ENCODE measurements around the gene C1orf210. TPM values are rescaled to one million over a fixed set of nuclear protein-coding genes. Genes with fewer than 3 reads are reported as not detected.

The C1orf210 gene
- total and polyA plus RNA-seq, 4 donors = 2.3 TPM; not detected in 3

GRCh38 chr1:43238085-43238484 lies 47.3 kb downstream of the C1orf210 start:
- intact Hi-C loops (cut with DNase I) = no loop called here
- Histone ChIP-seq H3K27me3 (ENCODE audit: control insufficient read depth in 1 of 2, insufficient read depth in 2 of 2, low read length in 1 of 2) (no peaks in the 10 kb centered on the region), H3K36me3 (ENCODE audit: control insufficient read depth in 1 of 2, insufficient read depth in 2 of 2, low read length in 1 of 2) (no peaks in the 10 kb centered on the region), H3K27ac (ENCODE audit: low read depth in 1 of 2, low read length in 2 of 2) (no peak overlapping the region), H3K9me3 (ENCODE audit: control insufficient read depth, low read length) (no peaks in the 10 kb centered on the region), H3K4me3 (ENCODE audit: low read length in 2 of 2) (no peak overlapping the region), H3K4me1 (ENCODE audit: control insufficient read depth in 1 of 2, insufficient read depth in 2 of 2, low read length in 2 of 2) (no peaks in the 10 kb centered on the region)
- ATAC-seq (ENCODE audit: low FRiP score) = peak; percentile 61
- DNase-seq = peak in 1 of 2 donors; percentile 59
- 19 to 21% methylated on average over 5 of the region's 5 CpGs for WGBS, 2 donors

GRCh38 chr1:43237121-43237520 lies 48.3 kb downstream of the C1orf210 start:
- ATAC-seq (ENCODE audit: low FRiP score) = no peak
- intact Hi-C loops (cut with DNase I) = no loop called here

GRCh38 chr1:43235451-43236121 lies 49.8 kb downstream of the C1orf210 start:
- H3K27ac ChIP-seq (ENCODE audit: low read depth in 1 of 2, low read length in 2 of 2) = no peak overlapping the region
- H3K27me3 ChIP-seq (ENCODE audit: control insufficient read depth in 1 of 2, insufficient read depth in 2 of 2, low read length in 1 of 2) = no peaks in the 10 kb centered on the region
- no peaks in the 10 kb centered on the region for H3K9me3 ChIP-seq (ENCODE audit: control insufficient read depth, low read length)
- WGBS, 2 donors = 63 to 65% methylated on average over 9 of the region's 9 CpGs
- ATAC-seq (ENCODE audit: low FRiP score) = no peak
- H3K36me3 ChIP-seq (ENCODE audit: control insufficient read depth in 1 of 2, insufficient read depth in 2 of 2, low read length in 1 of 2) = no peaks in the 10 kb centered on the region
- no peak overlapping the region for H3K4me3 ChIP-seq (ENCODE audit: low read length in 2 of 2)
- intact Hi-C loops (cut with DNase I) = no loop called here
- no peaks in the 10 kb centered on the region for H3K4me1 ChIP-seq (ENCODE audit: control insufficient read depth in 1 of 2, insufficient read depth in 2 of 2, low read length in 2 of 2)
- DNase-seq = no peak

More at GRCh38 chr1:43237121-43237520, 48.3 kb downstream of the C1orf210 start:
- no peaks in the 10 kb centered on the region for H3K27me3 ChIP-seq (ENCODE audit: control insufficient read depth in 1 of 2, insufficient read depth in 2 of 2, low read length in 1 of 2)
- H3K27ac ChIP-seq (ENCODE audit: low read depth in 1 of 2, low read length in 2 of 2) = no peak overlapping the region
- no peak overlapping the region for H3K4me3 ChIP-seq (ENCODE audit: low read length in 2 of 2)
- WGBS, 2 donors = 73 to 75% methylated on average over 1 of the region's 1 CpG
- no peaks in the 10 kb centered on the region for H3K4me1 ChIP-seq (ENCODE audit: control insufficient read depth in 1 of 2, insufficient read depth in 2 of 2, low read length in 2 of 2)
- H3K36me3 ChIP-seq (ENCODE audit: control insufficient read depth in 1 of 2, insufficient read depth in 2 of 2, low read length in 1 of 2) = no peaks in the 10 kb centered on the region
- H3K9me3 ChIP-seq (ENCODE audit: control insufficient read depth, low read length) = no peaks in the 10 kb centered on the region
- no peak for DNase-seq

GRCh38 chr1:43235040-43235439 lies 50.3 kb downstream of the C1orf210 start:
- Histone ChIP-seq H3K27me3 (ENCODE audit: control insufficient read depth in 1 of 2, insufficient read depth in 2 of 2, low read length in 1 of 2) (no peaks in the 10 kb centered on the region), H3K9me3 (ENCODE audit: control insufficient read depth, low read length) (no peaks in the 10 kb centered on the region), H3K36me3 (ENCODE audit: control insufficient read depth in 1 of 2, insufficient read depth in 2 of 2, low read length in 1 of 2) (no peaks in the 10 kb centered on the region), H3K4me1 (ENCODE audit: control insufficient read depth in 1 of 2, insufficient read depth in 2 of 2, low read length in 2 of 2) (no peaks in the 10 kb centered on the region), H3K4me3 (ENCODE audit: low read length in 2 of 2) (no peak overlapping the region), H3K27ac (ENCODE audit: low read depth in 1 of 2, low read length in 2 of 2) (no peak overlapping the region)
- intact Hi-C loops (cut with DNase I) = no loop called here
- 80 to 82% methylated on average over 8 of the region's 8 CpGs for WGBS, 2 donors
- DNase-seq (no peak), ATAC-seq (ENCODE audit: low FRiP score) (no peak)

DNA sequence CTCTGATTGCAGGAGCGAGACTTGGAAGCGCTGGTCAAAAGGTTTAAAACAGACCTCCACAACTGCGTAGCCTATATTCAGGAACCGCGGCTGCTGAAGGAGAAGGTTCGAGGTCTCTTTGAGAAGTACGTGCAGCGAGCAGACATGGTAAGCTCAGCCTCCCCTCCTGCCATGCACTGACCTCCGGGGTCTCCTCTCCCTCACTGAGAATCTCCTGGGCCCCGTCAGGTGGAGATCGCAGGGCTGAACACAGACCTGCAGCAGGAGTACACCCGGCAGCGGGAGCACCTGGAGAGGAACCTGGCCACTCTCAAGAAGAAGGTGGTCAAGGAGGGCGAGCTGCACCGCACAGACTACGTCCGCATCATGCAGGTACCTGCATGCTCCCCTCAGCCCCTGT lies 51.1 kb downstream of the C1orf210 start:
- WGBS, 2 donors = 96 to 97% methylated on average over 17 of the region's 17 CpGs
- intact Hi-C loops (cut with DNase I) = no loop called here
- Histone ChIP-seq H3K9me3 (ENCODE audit: control insufficient read depth, low read length) (no peaks in the 10 kb centered on the region), H3K27me3 (ENCODE audit: control insufficient read depth in 1 of 2, insufficient read depth in 2 of 2, low read length in 1 of 2) (no peaks in the 10 kb centered on the region), H3K4me3 (ENCODE audit: low read length in 2 of 2) (no peak overlapping the region), H3K27ac (ENCODE audit: low read depth in 1 of 2, low read length in 2 of 2) (no peak overlapping the region), H3K4me1 (ENCODE audit: control insufficient read depth in 1 of 2, insufficient read depth in 2 of 2, low read length in 2 of 2) (no peaks in the 10 kb centered on the region), H3K36me3 (ENCODE audit: control insufficient read depth in 1 of 2, insufficient read depth in 2 of 2, low read length in 1 of 2) (no peaks in the 10 kb centered on the region)
- no peak for ATAC-seq (ENCODE audit: low FRiP score)
- no peak for DNase-seq

GRCh38 chr1:43233631-43234030 lies 51.8 kb downstream of the C1orf210 start:
- no peak for ATAC-seq (ENCODE audit: low FRiP score)
- H3K27ac ChIP-seq (ENCODE audit: low read depth in 1 of 2, low read length in 2 of 2) = no peak overlapping the region
- no peaks in the 10 kb centered on the region for H3K27me3 ChIP-seq (ENCODE audit: control insufficient read depth in 1 of 2, insufficient read depth in 2 of 2, low read length in 1 of 2)
- no peak overlapping the region for H3K4me3 ChIP-seq (ENCODE audit: low read length in 2 of 2)
- H3K36me3 ChIP-seq (ENCODE audit: control insufficient read depth in 1 of 2, insufficient read depth in 2 of 2, low read length in 1 of 2) = no peaks in the 10 kb centered on the region
- no peak for DNase-seq
- 96 to 98% methylated on average over 5 of the region's 5 CpGs for WGBS, 2 donors
- intact Hi-C loops (cut with DNase I) = no loop called here
- H3K4me1 ChIP-seq (ENCODE audit: control insufficient read depth in 1 of 2, insufficient read depth in 2 of 2, low read length in 2 of 2) = no peaks in the 10 kb centered on the region
- no peaks in the 10 kb centered on the region for H3K9me3 ChIP-seq (ENCODE audit: control insufficient read depth, low read length)

DNA sequence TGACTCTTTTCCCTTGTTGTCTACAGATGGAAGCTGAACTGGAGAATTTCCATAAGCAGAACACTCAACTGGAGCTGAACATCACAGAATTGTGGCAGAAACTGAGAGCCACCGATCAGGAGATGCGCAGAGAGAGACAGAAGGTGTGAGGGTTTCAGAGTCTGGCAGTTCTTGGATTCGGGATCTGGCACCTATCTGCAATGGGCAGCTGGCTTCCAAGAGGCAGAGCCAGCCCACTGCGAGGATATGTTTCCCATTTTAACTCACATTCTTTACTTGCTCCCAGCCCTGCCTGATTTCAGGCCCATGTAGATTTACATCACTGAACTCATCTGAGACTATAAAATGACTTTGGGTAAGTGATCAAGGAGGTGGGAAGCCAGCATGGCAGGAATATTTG lies 52.9 kb downstream of the C1orf210 start:
- H3K27ac ChIP-seq (ENCODE audit: low read depth in 1 of 2, low read length in 2 of 2) = no peak overlapping the region
- intact Hi-C loops (cut with DNase I) = no loop called here
- no peaks in the 10 kb centered on the region for H3K4me1 ChIP-seq (ENCODE audit: control insufficient read depth in 1 of 2, insufficient read depth in 2 of 2, low read length in 2 of 2)
- no peaks in the 10 kb centered on the region for H3K36me3 ChIP-seq (ENCODE audit: control insufficient read depth in 1 of 2, insufficient read depth in 2 of 2, low read length in 1 of 2)
- DNase-seq (no peak), ATAC-seq (ENCODE audit: low FRiP score) (no peak)
- WGBS, 2 donors = 35% methylated on average over 4 of the region's 4 CpGs
- H3K27me3 ChIP-seq (ENCODE audit: control insufficient read depth in 1 of 2, insufficient read depth in 2 of 2, low read length in 1 of 2) = no peaks in the 10 kb centered on the region
- no peak overlapping the region for H3K4me3 ChIP-seq (ENCODE audit: low read length in 2 of 2)
- no peaks in the 10 kb centered on the region for H3K9me3 ChIP-seq (ENCODE audit: control insufficient read depth, low read length)

DNA sequence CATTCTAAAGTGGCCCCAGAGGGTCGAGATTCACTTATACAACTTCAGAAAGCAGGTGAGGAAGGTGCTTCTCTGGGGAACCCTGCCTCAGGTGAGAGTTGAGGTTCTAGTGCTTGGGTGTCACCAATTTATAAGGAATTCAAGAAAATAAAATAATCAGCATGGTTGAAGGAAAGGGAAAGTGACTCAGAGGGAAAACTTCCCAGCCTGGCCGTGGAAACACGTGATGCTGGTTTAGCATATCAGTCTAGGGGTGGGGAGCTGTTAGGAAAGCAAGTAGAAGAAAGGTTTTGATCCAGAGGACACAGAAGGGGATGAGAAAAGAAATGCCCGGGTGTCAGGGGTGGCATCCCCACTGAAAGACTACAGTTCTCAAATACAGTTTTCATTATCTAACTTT lies 53.3 kb downstream of the C1orf210 start:
- no peaks in the 10 kb centered on the region for H3K4me1 ChIP-seq (ENCODE audit: control insufficient read depth in 1 of 2, insufficient read depth in 2 of 2, low read length in 2 of 2)
- H3K36me3 ChIP-seq (ENCODE audit: control insufficient read depth in 1 of 2, insufficient read depth in 2 of 2, low read length in 1 of 2) = no peaks in the 10 kb centered on the region
- H3K4me3 ChIP-seq (ENCODE audit: low read length in 2 of 2) = no peak overlapping the region
- no peaks in the 10 kb centered on the region for H3K9me3 ChIP-seq (ENCODE audit: control insufficient read depth, low read length)
- DNase-seq = no peak
- peak; percentile 66 for ATAC-seq (ENCODE audit: low FRiP score)
- no peaks in the 10 kb centered on the region for H3K27me3 ChIP-seq (ENCODE audit: control insufficient read depth in 1 of 2, insufficient read depth in 2 of 2, low read length in 1 of 2)
- no peak overlapping the region for H3K27ac ChIP-seq (ENCODE audit: low read depth in 1 of 2, low read length in 2 of 2)
- WGBS, 2 donors = 26 to 28% methylated on average over 4 of the region's 4 CpGs
- intact Hi-C loops (cut with DNase I) = no loop called here

Data from aorta (tissue), 5 donors.